ENCODE data around the gene FNIP2.

GRCh38 chr4:158915683-158916241, 146.9 kb downstream of the FNIP2 start:
- TF ChIP-seq EZH2phosphoT487 (IDR thresholded peaks at IDR 0.05; ENCODE audit: insufficient read depth, low read depth): no peak
- TF ChIP-seq EZH2 (IDR thresholded peaks at IDR 0.05; ENCODE audit: insufficient read depth, poor library complexity, severe bottlenecking): no peak
